OCI-LY1 (cell line): ENCODE data around the gene GPR21.

Experiments used
- EZH2 ChIP-seq: fragments of 200-600 bp; sonication (generic), shearing (Covaris generic); IDR thresholded peaks from 2 replicates; pipeline ENCODE4 v1.8.0; 2017; ENCODE audit warnings: borderline replicate concordance, mixed run types, mild to moderate bottlenecking, antibody characterized with exemption, low read length, moderate library complexity, mixed read lengths
- TF ChIP-seq, protein P1 (sequence below): fragments of 200-600 bp; sonication (generic), shearing (Covaris generic); IDR thresholded peaks from 2 replicates; pipeline ENCODE4 v1.5.1; 2017; ENCODE audit warnings: mild to moderate bottlenecking, antibody characterized with exemption, low read length, moderate library complexity, mixed read lengths

DNA sequence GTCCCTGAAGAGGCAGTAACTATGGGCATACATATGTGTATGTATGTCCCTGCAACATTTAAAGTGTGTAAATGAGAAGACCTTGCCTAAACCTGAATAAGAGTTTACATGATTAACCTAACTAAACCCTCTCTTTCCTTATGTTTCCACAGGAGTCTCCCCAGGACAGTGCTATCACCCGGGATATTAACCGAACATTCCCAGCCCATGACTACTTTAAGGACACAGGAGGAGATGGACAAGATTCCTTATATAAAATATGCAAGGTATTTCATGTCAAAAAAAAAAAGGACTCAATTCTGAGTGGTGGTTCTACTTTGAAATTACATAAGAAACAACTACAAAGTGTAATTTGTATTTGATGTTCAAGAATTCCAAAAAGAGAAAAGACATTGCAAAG lies 31.7 kb downstream of the GPR21 start:
- TF ChIP-seq, protein P1, sequence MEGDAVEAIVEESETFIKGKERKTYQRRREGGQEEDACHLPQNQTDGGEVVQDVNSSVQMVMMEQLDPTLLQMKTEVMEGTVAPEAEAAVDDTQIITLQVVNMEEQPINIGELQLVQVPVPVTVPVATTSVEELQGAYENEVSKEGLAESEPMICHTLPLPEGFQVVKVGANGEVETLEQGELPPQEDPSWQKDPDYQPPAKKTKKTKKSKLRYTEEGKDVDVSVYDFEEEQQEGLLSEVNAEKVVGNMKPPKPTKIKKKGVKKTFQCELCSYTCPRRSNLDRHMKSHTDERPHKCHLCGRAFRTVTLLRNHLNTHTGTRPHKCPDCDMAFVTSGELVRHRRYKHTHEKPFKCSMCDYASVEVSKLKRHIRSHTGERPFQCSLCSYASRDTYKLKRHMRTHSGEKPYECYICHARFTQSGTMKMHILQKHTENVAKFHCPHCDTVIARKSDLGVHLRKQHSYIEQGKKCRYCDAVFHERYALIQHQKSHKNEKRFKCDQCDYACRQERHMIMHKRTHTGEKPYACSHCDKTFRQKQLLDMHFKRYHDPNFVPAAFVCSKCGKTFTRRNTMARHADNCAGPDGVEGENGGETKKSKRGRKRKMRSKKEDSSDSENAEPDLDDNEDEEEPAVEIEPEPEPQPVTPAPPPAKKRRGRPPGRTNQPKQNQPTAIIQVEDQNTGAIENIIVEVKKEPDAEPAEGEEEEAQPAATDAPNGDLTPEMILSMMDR, result no peak
- no peak for TF ChIP-seq EZH2
